ENCODE measurements around the gene GATA2. TPM values are rescaled to one million over a fixed set of nuclear protein-coding genes. Genes with fewer than 3 reads are reported as not detected.

GATA2 gene
- total RNA-seq, 3 donors from 2014 or later, result 6.0 to 14.4 (median 6.6) TPM

GRCh38 chr3:128480278-128480677 lies 12.7 kb downstream of the GATA2 start:
- H3K27me3 ChIP-seq, result peaks cover 3 to 60% of the 10 kb centered on the region in 2 donors
- no peak for TF ChIP-seq POLR2A (IDR thresholded peaks at IDR 0.05)
- no peak for TF ChIP-seq POLR2AphosphoS5 (IDR thresholded peaks at IDR 0.05)
- no peak for TF ChIP-seq CTCF (IDR thresholded peaks at IDR 0.05)
- intact Hi-C loops (cut with DNase I; ENCODE audit: low total_unique reads), result loop anchor here (10.0 kb wide), 1 partner anchor 395 kb away; no protein-coding TSS in a partner anchor
- no peaks in the 10 kb centered on the region for H3K36me3 ChIP-seq
- DNase-seq (ENCODE audit: low spot score in 2 of 2), result no peak
- no peaks in the 10 kb centered on the region for H3K4me1 ChIP-seq
- no peak overlapping the region for H3K27ac ChIP-seq
- H3K4me3 ChIP-seq, result no peak overlapping the region
- H3K9me3 ChIP-seq, result no peaks in the 10 kb centered on the region

GRCh38 chr3:128479558-128480086 lies 13.4 kb downstream of the GATA2 start:
- TF ChIP-seq POLR2A (IDR thresholded peaks at IDR 0.05) (no peak), POLR2AphosphoS5 (IDR thresholded peaks at IDR 0.05) (no peak), CTCF (IDR thresholded peaks at IDR 0.05) (no peak)
- no peaks in the 10 kb centered on the region for H3K9me3 ChIP-seq
- H3K36me3 ChIP-seq, result no peaks in the 10 kb centered on the region
- intact Hi-C loops (cut with DNase I; ENCODE audit: low total_unique reads), result loop anchor here (10.0 kb wide), 1 partner anchor 395 kb away; no protein-coding TSS in a partner anchor
- H3K4me1 ChIP-seq, result no peaks in the 10 kb centered on the region
- no peak overlapping the region for H3K4me3 ChIP-seq
- DNase-seq (ENCODE audit: low spot score in 2 of 2), result no peak
- no peak overlapping the region for H3K27ac ChIP-seq
- H3K27me3 ChIP-seq, result peaks cover 3 to 54% of the 10 kb centered on the region in 2 donors

GRCh38 chr3:128478576-128479506 lies 14.2 kb downstream of the GATA2 start:
- Histone ChIP-seq H3K4me3 (no peak overlapping the region), H3K9me3 (no peaks in the 10 kb centered on the region), H3K4me1 (no peaks in the 10 kb centered on the region), H3K27me3 (peaks cover 3 to 46% of the 10 kb centered on the region in 2 donors), H3K27ac (no peak overlapping the region), H3K36me3 (no peaks in the 10 kb centered on the region)
- TF ChIP-seq POLR2AphosphoS5 (IDR thresholded peaks at IDR 0.05), result no peak
- no peak for TF ChIP-seq CTCF (IDR thresholded peaks at IDR 0.05)
- TF ChIP-seq POLR2A (IDR thresholded peaks at IDR 0.05), result no peak
- intact Hi-C loops (cut with DNase I; ENCODE audit: low total_unique reads), result no loop called here
- no peak for DNase-seq (ENCODE audit: low spot score in 2 of 2)

GRCh38 chr3:128476659-128477058 lies 16.3 kb downstream of the GATA2 start:
- H3K4me3 ChIP-seq, result no peak overlapping the region
- no peaks in the 10 kb centered on the region for H3K4me1 ChIP-seq
- H3K9me3 ChIP-seq, result no peaks in the 10 kb centered on the region
- TF ChIP-seq CTCF (IDR thresholded peaks at IDR 0.05), result no peak
- TF ChIP-seq POLR2A (IDR thresholded peaks at IDR 0.05), result no peak
- no peak for TF ChIP-seq POLR2AphosphoS5 (IDR thresholded peaks at IDR 0.05)
- H3K27ac ChIP-seq, result no peak overlapping the region
- no peaks in the 10 kb centered on the region for H3K36me3 ChIP-seq
- DNase-seq (ENCODE audit: low spot score in 2 of 2), result no peak
- H3K27me3 ChIP-seq, result peaks cover 2 to 29% of the 10 kb centered on the region in 2 donors
- intact Hi-C loops (cut with DNase I; ENCODE audit: low total_unique reads), result no loop called here

GRCh38 chr3:128475355-128475754 lies 17.6 kb downstream of the GATA2 start:
- no peak for TF ChIP-seq CTCF (IDR thresholded peaks at IDR 0.05)
- TF ChIP-seq POLR2AphosphoS5 (IDR thresholded peaks at IDR 0.05), result no peak
- no peak for TF ChIP-seq POLR2A (IDR thresholded peaks at IDR 0.05)
- Histone ChIP-seq H3K9me3 (no peaks in the 10 kb centered on the region), H3K4me1 (no peaks in the 10 kb centered on the region), H3K36me3 (no peaks in the 10 kb centered on the region), H3K27me3 (peaks cover 0 to 19% of the 10 kb centered on the region in 2 donors), H3K4me3 (no peak overlapping the region), H3K27ac (no peak overlapping the region)
- intact Hi-C loops (cut with DNase I; ENCODE audit: low total_unique reads), result no loop called here
- DNase-seq (ENCODE audit: low spot score in 2 of 2), result no peak
